ENCODE results near the gene GABARAPL1. TPM values are rescaled to one million over a fixed set of nuclear protein-coding genes. Genes with fewer than 3 reads are reported as not detected.

GABARAPL1 gene
- total RNA-seq, 1 donor from 2014 or later, result 51.3 TPM

- no peak for DNase-seq (ENCODE audit: low read depth in 2 of 2)
Observed at GRCh38 chr12:10234562-10234961, 21.9 kb downstream of the GABARAPL1 start.

GRCh38 chr12:10235761-10236631, 23.3 kb downstream of the GABARAPL1 start:
- peak in 1 of 2 donors; percentile 61 for DNase-seq (ENCODE audit: low read depth in 2 of 2)

- no peak for DNase-seq (ENCODE audit: low read depth in 2 of 2)
Observed at GRCh38 chr12:10236720-10237119, 24.0 kb downstream of the GABARAPL1 start.

- DNase-seq (ENCODE audit: low read depth in 2 of 2), result no peak
Observed at GRCh38 chr12:10238526-10238925, 25.8 kb downstream of the GABARAPL1 start.

GRCh38 chr12:10241290-10241689, 28.6 kb downstream of the GABARAPL1 start:
- no peak for DNase-seq (ENCODE audit: low read depth in 2 of 2)

GRCh38 chr12:10241727-10242126, 29.1 kb downstream of the GABARAPL1 start:
- no peak for DNase-seq (ENCODE audit: low read depth in 2 of 2)

- DNase-seq (ENCODE audit: low read depth in 2 of 2), result no peak
Observed at GRCh38 chr12:10242539-10242938, 29.9 kb downstream of the GABARAPL1 start.

- DNase-seq (ENCODE audit: low read depth in 2 of 2), result no peak
Observed at GRCh38 chr12:10243818-10244520, 31.3 kb downstream of the GABARAPL1 start.

- DNase-seq (ENCODE audit: low read depth in 2 of 2), result no peak
Observed at GRCh38 chr12:10247436-10248058, 34.9 kb downstream of the GABARAPL1 start.

- no peak for DNase-seq (ENCODE audit: low read depth in 2 of 2)
Observed at GRCh38 chr12:10249690-10250455, 37.2 kb downstream of the GABARAPL1 start.

- DNase-seq (ENCODE audit: low read depth in 2 of 2), result no peak
Observed at GRCh38 chr12:10251669-10252068, 39.0 kb downstream of the GABARAPL1 start.

- DNase-seq (ENCODE audit: low read depth in 2 of 2), result no peak
Observed at GRCh38 chr12:10252201-10252600, 39.5 kb downstream of the GABARAPL1 start.

GRCh38 chr12:10256064-10256463, 43.4 kb downstream of the GABARAPL1 start:
- no peak for DNase-seq (ENCODE audit: low read depth in 2 of 2)

- no peak for DNase-seq (ENCODE audit: low read depth in 2 of 2)
Observed at GRCh38 chr12:10260927-10261326, 48.2 kb downstream of the GABARAPL1 start.

GRCh38 chr12:10268037-10268436, 55.4 kb downstream of the GABARAPL1 start:
- no peak for DNase-seq (ENCODE audit: low read depth in 2 of 2)

- DNase-seq (ENCODE audit: low read depth in 2 of 2), result no peak
Observed at GRCh38 chr12:10272467-10272866, 59.8 kb downstream of the GABARAPL1 start.

Other genes starting within 250 kb of the GABARAPL1 start
- not detected in 2 replicates for gene CLEC12A, start 241.5 kb upstream of the GABARAPL1 start, total RNA-seq
- gene CLEC1B, start 213.8 kb upstream of the GABARAPL1 start, total RNA-seq, result not detected in 2 replicates
- gene CLEC12B, start 202.2 kb upstream of the GABARAPL1 start, total RNA-seq, result not detected in 2 replicates
- gene CLEC9A, start 182.2 kb upstream of the GABARAPL1 start, total RNA-seq, result not detected in 2 replicates
- 12.1 and 14.9 TPM in 2 replicates for gene CLEC1A, start 113.9 kb upstream of the GABARAPL1 start, total RNA-seq
- 0.25 and 0.26 TPM in 2 replicates for gene CLEC7A, start 82.7 kb upstream of the GABARAPL1 start, total RNA-seq
- gene OLR1, start 40.7 kb upstream of the GABARAPL1 start, total RNA-seq, result not detected in 2 replicates
- not detected in 2 replicates for gene TMEM52B, start 33.8 kb upstream of the GABARAPL1 start, total RNA-seq
- under 0.01 and 0.13 TPM in 2 replicates for gene KLRD1, start 95.0 kb downstream of the GABARAPL1 start, total RNA-seq
- not detected in 2 replicates for gene KLRK1, start 177.2 kb downstream of the GABARAPL1 start, total RNA-seq
- gene KLRC4, start 196.9 kb downstream of the GABARAPL1 start, total RNA-seq, result not detected in 2 replicates
- gene KLRC3, start 207.7 kb downstream of the GABARAPL1 start, total RNA-seq, result not detected in 2 replicates
- not detected in 2 replicates for gene KLRC2, start 223.1 kb downstream of the GABARAPL1 start, total RNA-seq
- gene KLRC1, start 240.5 kb downstream of the GABARAPL1 start, total RNA-seq, result not detected in 2 replicates

Data from dermis microvascular lymphatic vessel endothelial cell (primary cell).